Spleen (tissue), 11 donors: Measurements from ENCODE around the gene AEBP2. TPM values are rescaled to one million over a fixed set of nuclear protein-coding genes. Genes with fewer than 3 reads are reported as not detected.

Source experiments
- DNase-seq: peaks from one replicate; pipeline ENCODE4 v3.0.0-alpha.2; 2020
- H3K27ac ChIP-seq, 8 donors: fragments of 200-600 bp; sonication (generic) in 7 of 8; 1 replicate in 4 of 8; 2 replicates in 4 of 8; pipeline versions ENCODE4 v1.5.0 to v1.8.0; 2016 to 2021; ENCODE audit warnings: inconsistent platforms in 4 of 8, mild to moderate bottlenecking in 4 of 8, moderate library complexity in 1 of 8
- H3K27me3 ChIP-seq, 7 donors: fragments of 200-600 bp; sonication (generic) in 6 of 7; replicated peaks in 1 of 7; 1 replicate in 4 of 7; 2 replicates in 3 of 7; pipeline versions ENCODE4 v1.5.0 to v1.8.0; 2016 to 2021; ENCODE audit warnings: inconsistent platforms in 3 of 7, mild to moderate bottlenecking in 1 of 7
- H3K36me3 ChIP-seq, 6 donors: fragments of 200-600 bp; sonication (generic) in 5 of 6; 1 replicate in 4 of 6; 2 replicates in 2 of 6; pipeline versions ENCODE4 v1.5.0 to v1.8.0; 2016 to 2021; ENCODE audit warnings: inconsistent platforms in 2 of 6
- H3K4me1 ChIP-seq, 6 donors: fragments of 200-600 bp; sonication (generic) in 5 of 6; 1 replicate in 3 of 6; 2 replicates in 3 of 6; pipeline versions ENCODE4 v1.5.0 to v1.8.0; 2016 to 2021; ENCODE audit warnings: inconsistent platforms in 3 of 6
- H3K4me3 ChIP-seq, 8 donors: fragments of 200-600 bp; sonication (generic) in 7 of 8; 1 replicate in 4 of 8; 2 replicates in 4 of 8; pipeline versions ENCODE4 v1.5.0 to v1.8.0; 2016 to 2021; ENCODE audit warnings: inconsistent platforms in 4 of 8, mild to moderate bottlenecking in 4 of 8, moderate library complexity in 2 of 8
- H3K9me3 ChIP-seq, 8 donors: fragments of 200-600 bp; sonication (generic) in 7 of 8; 1 replicate in 4 of 8; 2 replicates in 4 of 8; pipeline versions ENCODE4 v1.5.0 to v1.8.0; 2016 to 2021; ENCODE audit warnings: inconsistent platforms in 4 of 8
- CTCF ChIP-seq, 11 experiments: fragments of 200-600 bp in 7 of 11; fragments of 450-650 bp in 4 of 11; sonication (generic) in 4 of 11; IDR thresholded peaks in 8 of 11; conservative IDR thresholded peaks in 3 of 11; 1 replicate in 7 of 11; 2 replicates in 4 of 11; pipeline versions ENCODE4 v1.4.0 to v1.8.0; 2016 to 2021; ENCODE audit warnings: antibody characterized with exemption in 11 of 11, inconsistent platforms in 4 of 11, mild to moderate bottlenecking in 1 of 11
- POLR2A ChIP-seq, 3 donors: fragments of 450-650 bp; IDR thresholded peaks; one replicate each; pipeline ENCODE4 v1.5.1; 2017; ENCODE audit warnings: antibody characterized with exemption in 3 of 3, mild to moderate bottlenecking in 1 of 3
- POLR2AphosphoS5 ChIP-seq, 3 donors: sonication (generic); formaldehyde crosslinking; IDR thresholded peaks; one replicate each; pipeline ENCODE4 v1.5.1; 2017; ENCODE audit warnings: antibody characterized with exemption in 3 of 3
- WGBS, 5 donors: extraction: QIAGEN DNeasy Blood & Tissue Kit in 3 of 5; methylation state at CpG; one replicate each; pipeline versions ENCODE4 v1.1.5 to v1.1.7; 2013 to 2018; 5-methylcytosine and 5-hydroxymethylcytosine counted together
- intact Hi-C: fragments of 100-400 bp; cut with DNase I; formaldehyde crosslinking; loops from one replicate; pipeline ENCODE4 v1.15.0; 2023; ENCODE audit warnings: low total_unique reads
- polyA plus RNA-seq, 3 donors: library from polyadenylated mRNA; stranded (reverse); fragments of 200-250 nt; gene quantifications; one replicate each; pipeline ENCODE4 v1.2.1, GENCODE V29; 2013
- total RNA-seq, 7 donors: library from RNA; depleted of rRNA in 3 of 7; stranded (reverse); fragments of >200 nt in 3 of 7; fragmentation: NEBNext Ultra II Directional in 4 of 7; extraction: Animal tissue kit (Norgen Biotek cat#: 25700) in 4 of 7; gene quantifications; one replicate each; pipeline versions ENCODE4 v1.1.0 to v1.2.1, GENCODE V29; 2016 to 2021
- donor health status: healthy with polysubstance abuse.
- donor health status: DM: no; HTN: no; CAD: no; lungs with moderate emphysema.
- donor health status: DM: no; HTN: no; CAD: no.
- donor health status: Bipolar disorder and iron deficiency.
- donor health status: healthy.
- donor health status: DM: no; HTN: no; CAD: no.
- donor health status: DM: yes; HTN: yes; CAD: no.

AEBP2 gene
- total and polyA plus RNA-seq, 10 donors = 11.4 to 53.4 (median 42.0) TPM

- intact Hi-C loops = no loop called here
- DNase-seq = no peak
- no peak for TF ChIP-seq POLR2A (IDR thresholded peaks at IDR 0.05)
- no peak for TF ChIP-seq POLR2AphosphoS5 (IDR thresholded peaks at IDR 0.05)
- TF ChIP-seq CTCF (IDR thresholded peaks at IDR 0.05 in 8 of 11, conservative IDR thresholded peaks at IDR 0.05 in 3 of 11) = no peak
- peaks cover 0 to 10% (median 0%) of the 10 kb centered on the region in 6 donors for H3K36me3 ChIP-seq
- no peak overlapping the region for H3K4me3 ChIP-seq
- peaks cover 0 to 26% (median 15%) of the 10 kb centered on the region in 8 donors for H3K9me3 ChIP-seq
- H3K27me3 ChIP-seq = no peaks in the 10 kb centered on the region
- H3K27ac ChIP-seq = no peak overlapping the region
- H3K4me1 ChIP-seq = no peaks in the 10 kb centered on the region
These were observed 99.8 kb downstream of the AEBP2 start for GRCh38 chr12:19539071-19539470.

GRCh38 chr12:19539836-19540235, 100.5 kb downstream of the AEBP2 start:
- peaks cover 0 to 26% (median 15%) of the 10 kb centered on the region in 8 donors for H3K9me3 ChIP-seq
- no peak for DNase-seq
- H3K27ac ChIP-seq = no peak overlapping the region
- H3K27me3 ChIP-seq = no peaks in the 10 kb centered on the region
- no peak overlapping the region for H3K4me3 ChIP-seq
- intact Hi-C loops = no loop called here
- peaks cover 0 to 12% (median 0%) of the 10 kb centered on the region in 6 donors for H3K36me3 ChIP-seq
- H3K4me1 ChIP-seq = no peaks in the 10 kb centered on the region
- WGBS, 5 donors = 88 to 100% (median 96%) methylated on average over 1 of the region's 1 CpG
- TF ChIP-seq CTCF (IDR thresholded peaks at IDR 0.05 in 8 of 11, conservative IDR thresholded peaks at IDR 0.05 in 3 of 11) (no peak), POLR2A (IDR thresholded peaks at IDR 0.05) (no peak), POLR2AphosphoS5 (IDR thresholded peaks at IDR 0.05) (no peak)

DNA sequence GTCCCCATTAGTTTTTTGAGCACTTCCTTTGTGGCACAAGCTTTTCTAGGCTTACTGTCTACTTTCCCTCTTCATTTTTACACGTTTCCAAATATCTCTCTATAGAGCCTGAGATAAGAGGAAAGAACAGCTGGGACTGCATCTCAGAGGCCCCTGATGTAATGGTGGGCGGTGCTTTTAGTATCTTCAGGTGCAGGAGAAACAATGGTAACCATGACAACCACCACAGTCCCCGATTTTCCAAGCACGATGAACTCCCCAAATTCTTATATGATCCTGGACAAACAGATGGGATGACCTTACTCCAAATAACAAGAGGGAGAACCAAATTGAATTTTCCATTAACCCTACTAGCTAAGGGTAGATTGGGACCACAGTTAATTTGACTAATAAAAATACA, 103.3 kb downstream of the AEBP2 start:
- Histone ChIP-seq H3K4me3 (no peak overlapping the region), H3K9me3 (peaks cover 0 to 5% (median 0%) of the 10 kb centered on the region in 8 donors), H3K36me3 (peaks cover 0 to 9% (median 0%) of the 10 kb centered on the region in 6 donors), H3K4me1 (peaks cover 0 to 22% (median 12%) of the 10 kb centered on the region in 6 donors), H3K27ac (no peak overlapping the region), H3K27me3 (no peaks in the 10 kb centered on the region)
- intact Hi-C loops = no loop called here
- WGBS, 5 donors = 76 to 90% (median 82%) methylated on average over 4 of the region's 4 CpGs
- TF ChIP-seq POLR2A (IDR thresholded peaks at IDR 0.05) (no peak), CTCF (IDR thresholded peaks at IDR 0.05 in 8 of 11, conservative IDR thresholded peaks at IDR 0.05 in 3 of 11) (no peak), POLR2AphosphoS5 (IDR thresholded peaks at IDR 0.05) (no peak)
- DNase-seq = no peak

GRCh38 chr12:19544353-19544752, 105.1 kb downstream of the AEBP2 start:
- Histone ChIP-seq H3K4me3 (no peak overlapping the region), H3K36me3 (peaks cover 0 to 9% (median 0%) of the 10 kb centered on the region in 6 donors), H3K4me1 (peaks cover 0 to 26% (median 14%) of the 10 kb centered on the region in 6 donors), H3K9me3 (peaks cover 0 to 5% (median 0%) of the 10 kb centered on the region in 8 donors), H3K27me3 (no peaks in the 10 kb centered on the region), H3K27ac (no peak overlapping the region)
- intact Hi-C loops = no loop called here
- no peak for DNase-seq
- TF ChIP-seq POLR2A (IDR thresholded peaks at IDR 0.05) (no peak), POLR2AphosphoS5 (IDR thresholded peaks at IDR 0.05) (no peak), CTCF (IDR thresholded peaks at IDR 0.05 in 8 of 11, conservative IDR thresholded peaks at IDR 0.05 in 3 of 11) (no peak)
